ENCODE data around the gene SDHB.
"Not testable (repeated sequence)": the region's sequence is repeated elsewhere in the genome, so short reads cannot be mapped to it uniquely, and the experiment has no call there.

- not testable (repeated sequence) for TF ChIP-seq CTCF (IDR thresholded peaks at IDR 0.05; ENCODE audit: insufficient read depth, low read length); POLR2AphosphoS5 (IDR thresholded peaks at IDR 0.05; ENCODE audit: low read depth)
These were observed 8.9 kb upstream of the SDHB start for GRCh38 chr1:17062751-17063150.

Data from HL-60 (cell line).